Embryonic facial prominence (tissue), 1 donor: ENCODE data around the gene SNTG2.

Experiments used
- DNase-seq: peaks from one replicate; pipeline ENCODE4 v3.0.0-alpha.2; 2016; ENCODE audit errors: extremely low spot score

Gene SNTG2

DNA sequence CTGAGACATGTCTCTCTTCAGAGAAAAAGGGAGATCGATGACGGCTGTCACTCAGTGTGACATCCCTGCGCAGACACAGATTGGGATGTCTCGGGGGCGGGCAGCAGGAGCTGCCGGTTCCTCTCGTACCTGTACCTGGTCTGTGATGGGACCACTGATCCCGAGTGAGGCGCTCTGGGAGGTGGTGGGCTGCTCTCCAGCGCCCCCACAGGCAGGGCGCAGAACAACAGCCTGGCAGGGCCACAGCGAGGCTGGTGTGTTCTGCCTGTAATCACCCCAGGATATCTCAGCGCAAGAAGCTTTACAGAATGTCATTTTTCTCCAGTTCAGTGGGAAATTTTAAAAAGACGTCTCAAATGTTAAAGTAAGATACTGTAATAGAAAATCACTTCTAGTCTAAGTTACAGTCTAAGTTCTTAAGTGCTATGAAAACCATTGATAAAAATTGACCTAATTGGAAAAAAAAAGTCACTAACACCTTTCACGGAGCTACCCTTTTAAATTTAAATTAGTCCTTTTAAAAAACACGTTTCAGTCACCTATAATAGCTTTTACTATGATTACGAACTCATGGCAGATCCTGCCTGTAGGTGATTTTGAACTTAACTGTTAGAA, 189.8 kb downstream of the SNTG2 start:
- DNase-seq = no peak

DNA sequence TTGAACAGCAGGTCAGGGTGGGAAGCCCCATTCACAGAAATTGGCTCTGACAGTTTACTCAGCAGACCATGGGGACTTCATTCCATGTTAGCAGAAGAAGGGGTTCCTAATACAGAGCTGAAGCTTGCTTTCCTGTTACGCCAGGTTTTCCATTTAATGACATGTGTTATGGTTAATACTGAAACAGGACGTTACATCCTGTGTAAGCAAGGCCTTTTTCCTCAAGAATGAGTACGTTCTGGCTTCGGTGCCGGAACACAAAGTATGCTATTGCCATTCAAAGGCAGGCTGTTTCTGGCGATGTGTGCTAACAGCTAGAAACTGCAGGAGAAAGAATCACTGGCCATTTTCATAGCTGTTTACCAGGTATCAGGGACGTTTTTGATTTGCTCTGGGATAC, 190.4 kb downstream of the SNTG2 start:
- DNase-seq = no peak

DNA sequence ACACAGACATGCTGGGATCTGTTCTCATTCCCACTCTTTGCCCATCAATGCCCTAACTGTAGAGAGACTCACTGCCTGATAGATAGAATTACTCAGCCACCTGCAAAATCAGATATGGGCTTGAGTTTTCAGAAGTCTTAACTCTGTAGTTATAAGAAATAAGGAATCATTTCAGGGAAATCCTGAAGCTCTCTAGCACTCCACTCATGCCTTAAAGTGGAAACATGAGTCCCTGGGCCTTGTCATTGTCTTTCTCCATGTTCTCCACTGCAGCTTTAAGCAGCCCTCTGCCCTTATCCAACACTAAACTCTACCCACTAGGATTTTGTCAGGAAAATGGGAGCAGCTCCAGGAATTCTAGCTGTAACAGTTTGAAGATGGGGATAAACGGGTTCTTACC, 192.5 kb downstream of the SNTG2 start:
- no peak for DNase-seq

DNA sequence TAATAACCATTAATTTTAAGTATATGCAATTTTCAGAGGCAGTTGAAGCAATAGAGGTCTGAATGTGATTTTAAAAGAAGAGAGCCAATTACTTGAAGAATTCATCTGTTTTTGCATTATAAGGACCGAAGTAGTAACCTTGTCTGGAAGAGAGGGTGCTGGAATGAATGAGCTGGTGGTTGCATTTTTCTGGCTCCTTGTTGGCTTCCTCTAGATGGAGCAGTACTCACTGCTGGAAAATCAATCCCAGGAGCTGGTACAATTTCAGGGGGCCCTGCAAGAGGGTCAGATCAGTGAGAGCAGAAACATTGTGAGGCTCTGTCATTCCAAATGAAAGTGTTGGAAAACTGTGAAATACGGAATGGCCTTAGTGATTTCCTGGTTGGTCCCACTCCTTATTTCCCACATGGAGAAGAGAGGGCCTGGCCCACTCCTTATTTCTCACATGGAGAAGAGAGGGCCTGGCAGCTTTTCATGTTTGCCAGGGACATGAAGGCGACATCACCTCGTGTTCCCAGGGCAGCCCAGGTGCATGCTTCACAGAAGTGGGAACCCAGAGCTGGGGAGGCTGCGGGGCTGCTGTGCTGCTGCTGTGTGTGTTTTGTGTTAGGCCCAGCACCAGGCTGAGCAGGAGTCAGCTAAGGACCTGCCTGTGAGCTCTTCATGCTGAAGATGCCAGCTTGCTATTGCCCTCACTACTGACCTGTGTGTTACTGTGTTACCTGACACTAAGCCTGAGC, 197.4 kb downstream of the SNTG2 start:
- DNase-seq = no peak

DNA sequence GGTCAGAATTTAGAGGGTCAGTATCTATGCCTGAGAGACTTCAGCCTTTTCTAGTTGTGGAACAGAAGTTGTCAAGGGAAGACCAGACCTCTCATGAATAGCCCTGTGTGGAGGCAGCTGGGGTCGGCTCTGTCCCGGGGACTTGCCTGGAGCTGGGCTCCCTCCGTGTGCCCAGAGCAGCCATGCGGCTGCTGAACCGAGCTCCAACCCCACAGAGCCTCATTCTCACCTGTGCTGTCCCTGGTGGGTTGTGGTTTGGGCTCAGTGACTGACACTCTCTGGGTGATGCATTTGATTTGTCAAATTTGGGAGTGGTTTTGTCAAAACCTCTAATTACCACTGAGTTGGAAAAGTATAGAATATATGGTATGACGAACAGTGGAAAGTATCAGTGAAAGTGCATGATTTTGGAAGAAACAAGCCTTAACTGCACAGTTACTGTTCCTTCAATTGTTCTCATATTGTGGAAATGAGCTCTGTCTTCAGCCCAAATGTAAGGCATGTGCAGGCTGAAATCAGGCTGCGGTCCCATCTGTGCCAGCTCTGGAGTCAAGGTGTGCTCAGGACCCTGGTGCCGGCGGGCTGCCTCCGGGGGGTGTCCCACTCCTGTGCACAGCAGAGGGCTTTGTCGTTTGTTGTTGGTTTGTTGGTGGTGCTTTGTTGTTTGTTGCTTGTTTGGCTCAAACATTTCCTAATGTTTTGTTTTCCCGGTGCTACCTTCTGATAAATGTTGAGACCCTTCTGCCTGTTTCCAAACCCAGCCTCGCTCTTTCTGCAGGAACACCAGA, 200.3 kb downstream of the SNTG2 start:
- DNase-seq = no peak

DNA sequence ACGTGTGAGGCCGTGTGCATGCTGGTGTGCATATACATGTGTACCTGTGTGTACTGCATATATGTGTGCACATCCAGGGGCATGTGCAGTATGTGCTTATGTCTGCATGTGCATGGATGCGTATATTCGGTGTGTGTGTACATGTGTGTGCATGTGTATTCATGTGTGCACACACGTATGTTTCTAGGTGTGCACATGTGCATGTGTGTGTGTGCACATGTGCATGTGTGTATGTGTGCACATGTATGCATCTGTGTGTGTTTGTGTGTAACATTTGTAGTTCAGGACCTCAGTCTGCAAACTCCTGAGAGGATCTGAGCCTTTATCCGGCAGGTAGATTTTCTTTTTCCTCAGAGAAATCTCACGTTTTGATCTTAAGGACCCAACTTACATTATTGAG, 201.7 kb downstream of the SNTG2 start:
- DNase-seq = no peak

DNA sequence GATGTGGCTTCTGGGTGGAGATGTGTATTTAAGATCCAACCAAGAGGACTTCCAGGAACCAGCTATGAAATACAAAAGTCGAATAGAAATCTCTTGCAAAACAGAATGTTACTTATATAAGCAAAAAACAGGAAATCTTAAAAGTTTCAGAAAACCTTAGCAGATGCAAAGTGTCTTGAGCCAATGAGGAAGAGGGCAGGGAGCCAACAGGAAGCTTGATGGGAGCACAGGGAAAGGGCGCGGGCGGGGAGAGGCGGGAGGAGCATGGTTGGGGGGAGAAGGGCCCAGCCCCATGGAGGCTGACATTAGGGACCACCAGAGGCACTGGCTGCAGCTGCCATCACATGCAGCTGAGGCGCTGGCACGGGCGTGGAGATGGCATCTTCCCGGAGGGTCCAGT, 203.3 kb downstream of the SNTG2 start:
- DNase-seq = no peak

DNA sequence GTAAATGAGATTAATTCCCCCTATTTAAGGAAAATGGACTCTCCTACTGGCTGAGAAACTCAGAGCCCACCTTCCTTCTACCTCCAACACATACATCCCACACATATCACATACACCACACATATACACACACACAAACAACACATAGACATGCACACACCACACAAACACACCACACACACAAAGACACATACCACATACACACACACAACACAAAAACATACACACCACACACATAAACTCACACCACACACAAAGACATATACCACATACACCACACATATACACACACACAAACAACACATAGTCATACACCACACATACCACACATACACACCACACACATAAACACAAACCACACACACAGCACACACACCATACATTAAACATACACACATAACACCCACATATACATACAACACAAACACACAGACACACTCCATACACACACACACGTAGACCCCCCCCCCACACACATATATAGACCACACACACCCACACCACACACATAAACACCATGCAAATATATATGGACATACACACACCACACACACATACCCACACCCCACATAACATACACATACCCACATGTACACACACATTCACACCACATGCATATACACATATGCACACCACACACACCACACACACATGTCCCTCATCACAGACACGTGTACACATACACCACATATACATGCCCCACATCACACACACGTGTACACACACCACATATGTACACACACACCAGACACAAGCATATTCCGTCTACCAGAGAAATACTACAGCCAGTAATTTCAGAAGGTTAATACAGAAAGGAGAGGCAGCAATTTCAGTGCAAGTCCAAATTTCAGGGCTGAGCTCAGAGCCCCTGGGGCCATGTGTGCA, 204.3 kb downstream of the SNTG2 start:
- no peak for DNase-seq

DNA sequence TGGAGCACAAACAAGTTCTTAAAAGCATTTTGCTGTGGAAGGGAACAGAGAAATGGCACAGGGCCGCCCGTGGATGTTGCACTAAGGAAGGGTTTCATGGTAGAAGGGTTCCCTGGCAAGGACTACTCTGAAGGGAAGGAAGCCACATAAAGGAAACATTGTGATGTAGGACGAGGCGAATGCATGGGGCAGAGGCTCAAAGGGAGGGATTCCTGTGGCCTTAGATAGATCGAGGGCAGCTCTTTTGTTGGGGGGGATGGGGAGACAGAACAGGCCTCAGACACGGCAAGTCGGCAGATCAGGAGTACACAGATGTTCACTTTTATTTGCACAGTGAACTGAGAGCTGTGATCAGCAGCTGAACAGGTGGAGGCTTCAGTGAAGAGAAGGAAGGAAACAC, 205.4 kb downstream of the SNTG2 start:
- no peak for DNase-seq

DNA sequence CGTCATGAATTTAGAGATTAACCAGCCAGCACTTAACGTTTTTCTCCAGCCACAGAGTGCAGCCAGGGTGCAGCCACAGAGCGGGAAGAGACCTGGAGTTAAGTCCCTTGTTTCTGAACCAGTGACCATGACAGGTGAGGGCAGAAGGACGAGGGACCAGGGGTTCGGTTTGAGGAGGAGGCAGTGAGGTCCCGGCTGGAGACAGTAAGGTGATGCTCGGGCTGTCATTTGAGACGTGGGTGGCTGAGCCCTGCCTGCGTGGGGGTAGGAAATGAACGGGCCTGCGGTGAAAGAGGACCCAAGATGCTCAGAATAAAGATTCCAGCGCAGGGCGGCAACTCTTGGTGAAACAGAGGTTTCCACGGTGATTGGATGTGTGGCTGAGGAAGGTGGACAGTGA, 205.9 kb downstream of the SNTG2 start:
- DNase-seq = no peak

DNA sequence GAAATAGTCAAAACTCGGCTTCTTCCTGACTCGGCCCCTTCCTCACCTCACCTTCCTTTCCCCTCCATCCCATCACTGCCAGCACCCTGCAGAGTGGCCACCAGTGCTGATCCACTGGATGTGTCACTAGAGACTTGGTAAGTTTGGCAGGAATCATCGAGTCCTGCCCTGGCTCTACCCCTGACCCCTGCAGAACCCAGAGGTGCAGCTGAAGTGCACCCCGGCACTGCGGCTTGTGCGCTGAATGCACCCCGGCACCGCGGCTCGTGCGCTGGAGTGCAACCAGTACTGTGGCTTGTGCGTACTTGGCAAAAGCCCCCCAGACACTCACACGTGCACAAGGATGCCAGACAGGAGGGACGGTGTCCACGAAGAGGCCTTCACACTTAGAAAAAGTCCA, 206.5 kb downstream of the SNTG2 start:
- DNase-seq = no peak

DNA sequence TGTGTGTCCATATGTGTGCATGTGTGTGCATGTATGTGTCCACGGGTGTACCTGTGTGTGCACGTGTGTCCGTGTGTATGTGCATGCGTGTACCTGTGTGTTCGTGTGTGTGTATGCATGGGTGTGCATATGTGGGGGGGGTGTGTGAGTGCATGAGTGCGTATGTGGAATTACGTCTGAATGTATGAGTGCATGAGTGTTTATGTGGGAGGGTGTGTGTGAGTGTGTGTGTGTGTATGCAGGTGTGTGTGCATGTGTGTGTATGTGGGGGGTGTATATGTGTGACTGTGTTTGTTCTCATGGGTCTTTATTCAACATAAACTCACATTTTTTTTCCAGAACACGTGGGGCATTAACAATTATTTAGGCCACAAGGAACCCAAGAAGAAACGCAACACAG, 208.4 kb downstream of the SNTG2 start:
- no peak for DNase-seq

DNA sequence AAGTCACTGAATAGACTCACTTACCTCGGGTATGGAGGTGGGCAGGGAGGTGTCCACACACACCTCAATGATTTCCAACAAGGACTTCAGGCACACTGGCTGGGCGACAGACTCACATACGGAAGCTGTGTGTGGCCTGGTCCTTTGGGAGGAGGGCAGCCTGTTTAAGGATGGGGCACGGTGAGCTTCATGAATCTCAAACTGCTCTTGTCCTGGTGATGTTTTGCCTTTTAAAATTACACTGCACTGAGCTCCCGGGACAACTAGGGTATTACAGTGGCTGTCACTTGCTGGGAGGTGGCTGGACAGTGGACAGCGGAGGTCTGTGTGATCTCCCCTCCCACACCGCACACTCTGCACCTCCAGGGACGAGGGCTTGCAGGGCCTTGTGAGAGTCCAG, 211.6 kb downstream of the SNTG2 start:
- DNase-seq = no peak

DNA sequence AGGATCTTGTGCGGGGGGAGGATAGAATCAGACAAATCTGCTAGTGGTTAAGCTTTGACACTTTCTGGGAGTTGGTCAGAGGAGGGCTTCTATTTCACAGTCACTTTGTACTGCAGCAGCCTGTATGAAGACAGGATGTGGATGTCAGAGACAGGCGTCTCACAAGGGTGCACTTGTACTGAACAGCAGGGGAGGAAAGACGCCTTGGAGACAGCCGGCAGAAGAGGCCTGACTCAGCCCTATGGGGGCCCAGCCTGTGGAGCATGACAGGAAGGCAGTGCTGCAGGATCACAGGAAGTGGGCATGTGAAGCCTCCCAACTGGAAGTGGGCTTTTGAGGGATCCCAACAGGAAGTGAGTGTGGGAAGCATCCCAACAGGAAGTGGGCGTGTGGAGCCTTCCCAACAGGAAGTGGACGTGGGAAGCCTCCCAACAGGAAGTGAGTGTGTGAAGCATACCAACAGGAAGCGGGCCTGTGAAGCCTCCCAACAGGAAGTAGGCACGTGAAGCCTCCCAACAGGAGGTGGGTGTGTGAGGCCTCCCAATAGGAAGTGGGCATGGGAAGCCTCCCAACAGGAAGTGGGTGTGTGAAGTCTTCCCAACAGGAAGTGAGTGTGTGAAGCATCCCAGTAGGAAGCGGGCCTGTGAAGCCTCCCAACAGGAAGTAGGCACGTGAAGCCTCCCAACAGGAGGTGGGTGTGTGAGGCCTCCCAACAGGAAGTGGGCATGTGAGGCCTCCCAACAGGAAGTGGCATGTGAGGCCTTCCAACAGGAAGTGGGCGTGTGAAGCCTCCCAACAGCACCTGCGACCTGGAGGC, 212.3 kb downstream of the SNTG2 start:
- DNase-seq = no peak

DNA sequence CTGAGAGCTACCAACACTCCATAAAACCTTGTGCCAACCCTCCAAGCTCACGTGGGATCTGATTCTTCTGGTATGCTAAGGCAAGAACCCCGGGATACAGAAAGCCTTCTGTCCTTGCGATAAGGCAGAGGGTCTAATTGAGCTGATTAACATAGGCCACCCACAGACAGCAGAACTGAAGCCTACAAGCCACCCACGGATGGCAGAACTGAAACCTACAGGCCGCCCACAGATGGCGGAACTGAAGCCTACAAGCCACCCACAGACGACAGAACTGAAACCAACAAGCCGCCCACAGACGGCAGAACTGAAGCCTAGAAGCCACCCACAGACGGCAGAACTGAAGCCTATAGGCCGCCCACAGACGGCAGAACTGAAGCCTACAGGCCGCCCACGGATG, 216.3 kb downstream of the SNTG2 start:
- no peak for DNase-seq

DNA sequence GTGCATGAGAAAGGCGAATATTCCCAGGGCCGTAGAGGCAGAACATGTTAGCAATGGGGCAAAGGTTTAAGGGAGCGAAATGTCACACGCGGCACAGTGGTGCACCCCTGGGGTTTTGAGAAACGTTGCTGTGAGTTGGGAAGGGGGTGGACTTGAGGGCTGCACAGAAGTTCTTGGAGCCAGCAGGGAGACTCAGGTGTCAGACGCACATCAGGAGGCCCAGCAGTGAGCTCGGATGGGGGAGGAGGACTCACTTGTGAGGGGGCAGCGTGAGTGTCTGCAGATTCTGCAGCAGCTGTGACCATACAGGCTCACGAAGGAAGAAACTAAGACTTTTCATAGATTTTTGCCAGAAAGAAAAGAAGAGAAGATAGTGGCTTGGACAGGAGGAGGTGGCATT, 218.2 kb downstream of the SNTG2 start:
- DNase-seq = no peak

DNA sequence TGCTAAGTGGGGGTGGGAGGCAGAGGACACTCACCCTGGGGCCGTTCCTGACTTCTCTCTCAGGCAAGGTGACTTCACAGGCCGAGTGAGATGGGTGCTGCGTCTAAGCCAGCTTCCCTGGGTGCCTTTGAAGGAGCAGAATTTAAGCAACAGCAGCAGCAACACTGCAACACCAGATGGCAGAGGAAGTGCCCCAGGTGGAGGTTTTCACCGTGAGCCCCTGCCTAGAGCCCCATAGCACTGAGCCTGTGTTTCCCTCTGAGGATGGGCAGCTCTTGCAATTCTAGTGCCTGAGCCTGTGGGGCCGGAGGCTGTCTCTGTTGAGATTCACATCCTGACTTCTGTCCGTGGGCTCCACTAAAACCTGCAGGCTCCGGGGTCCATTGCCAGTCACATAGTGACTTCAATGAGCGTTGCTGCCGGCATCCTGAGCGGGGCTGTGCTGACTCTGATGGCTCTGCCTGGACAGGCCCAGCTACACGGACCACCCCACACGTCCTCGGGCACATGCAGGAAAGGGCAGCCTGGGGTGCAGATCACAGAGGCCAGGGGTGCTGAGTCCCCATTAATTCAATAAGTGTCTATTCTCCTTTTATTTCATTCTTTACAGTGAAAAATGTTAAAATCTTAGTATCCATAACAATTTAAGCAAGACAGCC, 218.8 kb downstream of the SNTG2 start:
- no peak for DNase-seq

DNA sequence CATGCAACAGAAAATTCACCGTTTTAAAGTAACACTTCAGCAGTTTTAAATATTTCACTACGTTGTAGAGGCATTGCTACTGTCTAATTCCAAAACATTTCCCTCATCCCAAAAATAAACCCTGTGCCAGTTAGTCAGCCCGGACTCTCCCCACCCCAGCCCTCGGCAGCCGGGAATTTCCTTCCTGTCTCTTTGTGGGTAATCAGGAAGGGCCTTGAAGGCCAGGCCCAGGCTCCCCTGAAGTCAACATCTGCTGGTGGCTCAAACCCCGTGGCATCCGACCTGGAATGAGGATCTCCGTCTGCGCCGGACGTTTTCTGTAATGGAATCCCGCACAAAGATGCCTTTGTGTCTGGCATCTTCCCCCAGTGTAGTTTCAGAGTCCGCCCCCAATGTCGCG, 219.6 kb downstream of the SNTG2 start:
- DNase-seq = no peak

DNA sequence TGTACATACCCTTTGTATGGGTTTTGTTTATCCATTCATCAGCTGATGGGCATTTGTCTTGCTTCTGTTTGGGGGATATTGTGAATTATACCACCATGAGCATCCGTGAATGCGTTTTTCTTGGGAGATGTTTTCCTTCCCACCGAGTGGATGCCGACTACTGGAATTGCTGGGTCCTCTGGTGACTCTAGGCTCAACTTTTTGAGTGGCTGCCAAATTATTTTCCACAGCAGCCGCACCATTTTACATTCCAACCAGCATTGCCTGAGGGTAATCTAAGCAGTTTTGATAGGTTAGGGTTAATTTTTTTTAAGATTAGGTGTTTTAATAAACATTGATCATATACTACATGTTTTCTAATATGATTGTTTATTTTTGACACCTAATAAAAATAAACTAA, 220.1 kb downstream of the SNTG2 start:
- no peak for DNase-seq

DNA sequence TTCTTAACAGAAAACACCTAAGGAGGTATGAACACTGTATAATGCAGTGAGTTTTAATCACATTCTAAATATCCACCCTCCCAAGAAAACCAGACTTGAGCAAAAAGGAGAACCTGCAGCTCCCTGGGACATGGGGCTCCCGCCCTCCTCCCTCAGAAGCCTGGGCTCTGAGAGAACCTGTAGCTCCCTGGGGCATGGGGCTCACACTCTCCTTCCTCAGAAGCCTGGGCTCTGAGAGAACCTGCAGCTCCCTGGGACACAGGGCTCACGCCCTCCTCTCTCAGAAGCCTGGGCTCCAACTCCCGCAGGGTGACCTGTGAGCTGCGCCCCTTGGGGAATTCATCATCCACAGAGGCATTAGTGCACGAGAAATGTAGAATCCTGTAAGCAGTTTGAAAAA, 222.9 kb downstream of the SNTG2 start:
- no peak for DNase-seq

DNA sequence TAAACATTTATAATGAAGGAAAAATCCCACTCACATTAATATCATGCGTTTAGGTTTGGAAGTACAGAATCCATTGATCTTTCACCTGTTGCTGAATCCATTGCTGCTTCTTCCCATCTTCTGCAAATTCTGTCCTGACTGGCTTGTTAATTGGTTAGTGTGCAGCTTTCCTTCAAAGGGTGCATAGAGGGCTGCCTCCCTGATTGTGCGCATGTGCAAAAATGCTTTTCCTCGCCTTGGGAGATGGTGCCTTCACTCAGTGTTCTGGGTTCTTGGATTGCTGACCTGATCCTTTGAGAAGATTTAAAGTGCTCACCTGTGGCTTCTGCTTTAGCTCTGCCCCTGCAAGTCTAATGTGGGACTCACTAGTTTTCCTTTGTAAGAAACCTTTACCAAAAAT, 231.2 kb downstream of the SNTG2 start:
- no peak for DNase-seq
